ENCODE results near the gene PWP2. TPM values are rescaled to one million over a fixed set of nuclear protein-coding genes. Genes with fewer than 3 reads are reported as not detected.
"Not testable (repeated sequence)": the region's sequence is repeated elsewhere in the genome, so short reads cannot be mapped to it uniquely, and the experiment has no call there.

Gene PWP2
- total RNA-seq, 1 donor from 2014 or later: 20.4 TPM

- H3K27ac ChIP-seq; H3K4me3 ChIP-seq; H3K36me3 ChIP-seq; intact Hi-C loops (cut with DNase I); H3K4me1 ChIP-seq; H3K9me3 ChIP-seq; DNase-seq (ENCODE audit: extremely low spot score in 2 of 2); H3K27me3 ChIP-seq: not testable (repeated sequence)
Measured at GRCh38 chr21:44127827-44128226, 20.6 kb downstream of the PWP2 start.

- intact Hi-C loops (cut with DNase I); H3K36me3 ChIP-seq; H3K27me3 ChIP-seq; H3K4me1 ChIP-seq; H3K9me3 ChIP-seq; H3K4me3 ChIP-seq; H3K27ac ChIP-seq; DNase-seq (ENCODE audit: extremely low spot score in 2 of 2): not testable (repeated sequence)
Measured at GRCh38 chr21:44133715-44134057, 26.5 kb downstream of the PWP2 start.

DNA sequence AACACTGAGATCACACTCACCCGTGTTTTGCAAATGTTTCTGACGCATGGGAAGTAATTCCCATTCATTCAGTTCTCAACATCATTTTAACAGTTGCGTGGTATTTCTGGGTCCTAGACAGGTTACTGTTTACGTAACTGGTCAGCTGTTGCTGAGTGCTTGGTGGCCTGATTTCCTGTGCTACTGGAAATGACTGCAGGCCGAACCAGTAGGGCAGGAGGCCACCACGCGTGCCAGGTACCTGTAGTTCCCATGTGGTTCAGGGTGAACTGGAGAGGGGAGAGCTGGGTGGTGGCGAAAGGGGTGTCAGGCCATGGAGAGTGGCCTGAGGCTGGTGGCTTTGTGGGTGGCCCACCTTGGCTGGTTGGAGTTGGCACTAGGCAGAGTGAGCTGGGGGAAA lies 27.5 kb downstream of the PWP2 start:
- H3K4me1 ChIP-seq; DNase-seq (ENCODE audit: extremely low spot score in 2 of 2); H3K4me3 ChIP-seq; H3K27ac ChIP-seq; intact Hi-C loops (cut with DNase I); H3K9me3 ChIP-seq; H3K27me3 ChIP-seq; H3K36me3 ChIP-seq: not testable (repeated sequence)

GRCh38 chr21:44138039-44138438 lies 30.8 kb downstream of the PWP2 start:
- H3K4me3 ChIP-seq; H3K36me3 ChIP-seq; H3K9me3 ChIP-seq; DNase-seq (ENCODE audit: extremely low spot score in 2 of 2); H3K27me3 ChIP-seq; H3K4me1 ChIP-seq; intact Hi-C loops (cut with DNase I); H3K27ac ChIP-seq: not testable (repeated sequence)

DNA sequence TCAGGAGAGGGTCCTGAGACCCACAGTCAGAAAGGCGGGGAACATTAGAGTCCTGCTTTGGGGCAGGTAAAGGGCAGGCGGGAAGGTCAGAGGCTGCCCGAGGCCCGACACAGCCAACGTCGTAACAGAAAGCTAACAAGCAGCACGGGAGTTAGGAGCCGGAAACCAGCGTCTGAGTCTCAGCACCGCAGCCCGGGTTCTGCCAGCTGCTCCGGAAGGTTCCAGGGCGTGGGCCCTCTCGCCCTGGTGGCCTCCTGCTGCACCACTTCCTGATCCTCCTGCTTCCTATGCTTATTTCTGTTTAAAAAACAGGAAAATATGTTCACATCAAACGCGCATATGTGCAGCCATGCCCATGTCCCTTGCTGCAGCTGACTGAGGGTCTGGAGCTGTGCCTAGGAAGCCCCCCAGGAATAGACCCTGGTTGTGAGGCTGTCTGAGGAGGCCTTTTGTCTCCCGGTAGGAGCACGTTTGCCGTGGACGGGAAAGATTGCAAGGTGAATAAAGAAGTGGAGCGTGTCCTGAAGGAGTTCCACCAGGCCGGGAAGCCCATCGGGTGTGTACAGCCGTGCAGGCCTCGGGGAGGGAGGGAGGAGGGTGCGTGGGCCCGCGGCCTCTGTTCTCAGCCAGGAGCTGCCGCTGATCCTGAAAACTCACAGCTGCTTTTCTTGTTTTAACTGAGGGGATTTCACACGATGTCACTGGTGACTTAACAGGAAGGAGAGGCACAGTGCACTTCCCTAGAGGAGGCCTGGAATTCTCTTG lies 32.8 kb downstream of the PWP2 start:
- H3K4me3 ChIP-seq; H3K27me3 ChIP-seq; H3K9me3 ChIP-seq; H3K4me1 ChIP-seq; H3K27ac ChIP-seq; DNase-seq (ENCODE audit: extremely low spot score in 2 of 2); intact Hi-C loops (cut with DNase I); H3K36me3 ChIP-seq: not testable (repeated sequence)

DNA sequence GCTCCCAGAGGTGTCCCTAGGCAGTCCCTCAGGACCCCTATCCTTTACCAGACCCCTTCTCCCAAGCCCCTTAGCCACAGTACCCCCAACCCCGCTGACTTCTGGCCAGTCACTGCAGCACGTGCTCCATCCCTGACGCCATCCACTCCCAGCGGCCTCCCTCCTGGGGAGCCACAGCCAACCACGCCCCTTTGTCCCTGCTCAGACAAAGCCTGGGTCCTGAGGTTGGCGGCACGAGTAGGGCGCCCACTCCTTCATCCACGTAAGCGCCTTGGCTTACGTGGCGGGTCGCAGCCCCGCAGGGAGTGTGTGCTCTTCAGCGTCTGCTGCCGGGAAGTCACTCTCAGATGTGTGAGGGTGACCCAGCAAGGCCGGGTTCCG lies 33.3 kb downstream of the PWP2 start:
- H3K4me1 ChIP-seq; H3K9me3 ChIP-seq; H3K27ac ChIP-seq; H3K27me3 ChIP-seq; H3K4me3 ChIP-seq; intact Hi-C loops (cut with DNase I); H3K36me3 ChIP-seq; DNase-seq (ENCODE audit: extremely low spot score in 2 of 2): not testable (repeated sequence)

GRCh38 chr21:44142470-44142869 lies 35.3 kb downstream of the PWP2 start:
- not testable (repeated sequence) for H3K36me3 ChIP-seq; DNase-seq (ENCODE audit: extremely low spot score in 2 of 2)

GRCh38 chr21:44143380-44143779 lies 36.2 kb downstream of the PWP2 start:
- intact Hi-C loops (cut with DNase I); H3K27me3 ChIP-seq; H3K36me3 ChIP-seq; H3K27ac ChIP-seq; H3K4me3 ChIP-seq; DNase-seq (ENCODE audit: extremely low spot score in 2 of 2); H3K9me3 ChIP-seq; H3K4me1 ChIP-seq: not testable (repeated sequence)

More at GRCh38 chr21:44142470-44142869, 35.3 kb downstream of the PWP2 start:
- H3K4me1 ChIP-seq; H3K9me3 ChIP-seq; H3K27me3 ChIP-seq; H3K4me3 ChIP-seq; intact Hi-C loops (cut with DNase I); H3K27ac ChIP-seq: not testable (repeated sequence)

DNA sequence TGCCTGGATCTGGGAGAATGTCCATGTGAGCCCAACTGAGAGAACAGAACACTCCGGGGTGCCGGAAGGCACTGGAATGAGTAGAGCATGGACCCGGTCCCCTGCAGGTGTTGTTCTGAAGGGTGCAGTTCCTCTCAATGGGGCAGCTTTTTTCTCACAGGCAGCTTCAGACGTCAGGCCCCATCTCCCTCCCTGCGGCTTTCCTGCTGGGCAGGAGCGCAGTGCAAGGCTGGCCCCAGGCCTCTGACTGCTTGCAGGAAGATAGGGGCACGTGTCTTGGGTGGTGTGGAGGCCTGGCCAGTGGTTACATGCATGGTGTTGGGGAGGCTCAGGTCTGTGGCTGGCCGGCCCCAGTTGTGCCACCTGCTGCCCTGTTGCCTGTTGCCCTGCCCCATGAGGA lies 36.8 kb downstream of the PWP2 start:
- H3K4me1 ChIP-seq; intact Hi-C loops (cut with DNase I); DNase-seq (ENCODE audit: extremely low spot score in 2 of 2); H3K27ac ChIP-seq; H3K4me3 ChIP-seq; H3K36me3 ChIP-seq; H3K9me3 ChIP-seq; H3K27me3 ChIP-seq: not testable (repeated sequence)

- intact Hi-C loops (cut with DNase I); H3K4me1 ChIP-seq; H3K4me3 ChIP-seq; H3K9me3 ChIP-seq; H3K27ac ChIP-seq; DNase-seq (ENCODE audit: extremely low spot score in 2 of 2); H3K27me3 ChIP-seq; H3K36me3 ChIP-seq: not testable (repeated sequence)
Measured at GRCh38 chr21:44144784-44145602, 37.8 kb downstream of the PWP2 start.

DNA sequence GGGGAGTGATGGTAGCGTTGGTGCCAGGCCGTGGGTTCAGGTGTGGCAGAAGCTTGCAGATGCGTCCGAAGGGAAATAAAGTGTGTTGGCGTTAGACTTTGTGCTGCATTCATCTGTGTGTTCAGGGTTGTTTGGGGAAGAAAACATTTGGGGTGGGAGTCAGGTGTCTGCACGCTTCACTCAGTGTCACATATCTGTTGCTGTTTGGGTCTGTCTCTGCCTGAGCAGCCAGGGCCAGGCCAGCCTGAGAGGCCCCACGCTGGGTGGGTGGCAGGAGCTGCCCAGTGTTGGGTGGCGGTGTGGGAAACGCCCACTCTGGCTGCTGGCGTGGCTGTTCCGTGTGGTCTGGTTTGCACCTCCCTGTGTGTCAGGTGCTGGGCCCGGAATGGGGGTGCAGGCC lies 38.4 kb downstream of the PWP2 start:
- DNase-seq (ENCODE audit: extremely low spot score in 2 of 2); H3K36me3 ChIP-seq; H3K27ac ChIP-seq; H3K27me3 ChIP-seq; H3K9me3 ChIP-seq; intact Hi-C loops (cut with DNase I); H3K4me1 ChIP-seq; H3K4me3 ChIP-seq: not testable (repeated sequence)

GRCh38 chr21:44147108-44147507 lies 39.9 kb downstream of the PWP2 start:
- H3K4me1 ChIP-seq; H3K4me3 ChIP-seq; DNase-seq (ENCODE audit: extremely low spot score in 2 of 2); H3K27me3 ChIP-seq; H3K27ac ChIP-seq; H3K9me3 ChIP-seq; intact Hi-C loops (cut with DNase I); H3K36me3 ChIP-seq: not testable (repeated sequence)

GRCh38 chr21:44150255-44150654 lies 43.1 kb downstream of the PWP2 start:
- DNase-seq (ENCODE audit: extremely low spot score in 2 of 2); H3K4me1 ChIP-seq; H3K27me3 ChIP-seq; H3K9me3 ChIP-seq; H3K4me3 ChIP-seq; H3K36me3 ChIP-seq; H3K27ac ChIP-seq; intact Hi-C loops (cut with DNase I): not testable (repeated sequence)
